GM12801 (cell line): ENCODE results near the gene ABO.

Experiments
- CTCF ChIP-seq: IDR thresholded peaks from one replicate; pipeline ENCODE4 v1.5.1; 2011; ENCODE audit warnings: control low read depth; ENCODE audit not compliant: insufficient read length; ENCODE audit errors: extremely low read depth

Gene ABO

GRCh38 chr9:133309608-133310007, 34.6 kb upstream of the ABO start:
- TF ChIP-seq CTCF: no peak

GRCh38 chr9:133307301-133307700, 32.3 kb upstream of the ABO start:
- TF ChIP-seq CTCF: no peak

- no peak for TF ChIP-seq CTCF
Observed at GRCh38 chr9:133306242-133307204, 31.5 kb upstream of the ABO start.

- TF ChIP-seq CTCF: no peak
Observed at GRCh38 chr9:133305731-133306130, 30.7 kb upstream of the ABO start.

- TF ChIP-seq CTCF: no peak
Observed at GRCh38 chr9:133304477-133305377, 29.7 kb upstream of the ABO start.

GRCh38 chr9:133304158-133304470, 29.1 kb upstream of the ABO start:
- no peak for TF ChIP-seq CTCF
